ENCODE results near the gene KCNN3. TPM values are rescaled to one million over a fixed set of nuclear protein-coding genes. Genes with fewer than 3 reads are reported as not detected.

KCNN3 gene
- total and polyA plus RNA-seq, 4 donors = 0.08 to 4.7 (median 1.8) TPM

GRCh38 chr1:154822717-154823116 is 47.4 kb downstream of the KCNN3 start:
- intact Hi-C loops (cut with DNase I) = no loop called here
- Histone ChIP-seq H3K27ac (ENCODE audit: low read depth in 1 of 2, low read length in 2 of 2) (no peak overlapping the region), H3K4me1 (ENCODE audit: control insufficient read depth in 1 of 2, insufficient read depth in 2 of 2, low read length in 2 of 2) (no peaks in the 10 kb centered on the region), H3K4me3 (ENCODE audit: low read length in 2 of 2) (no peak overlapping the region), H3K36me3 (ENCODE audit: control insufficient read depth in 1 of 2, insufficient read depth in 2 of 2, low read length in 1 of 2) (no peaks in the 10 kb centered on the region), H3K27me3 (ENCODE audit: control insufficient read depth in 1 of 2, insufficient read depth in 2 of 2, low read length in 1 of 2) (no peaks in the 10 kb centered on the region), H3K9me3 (ENCODE audit: control insufficient read depth, low read length) (no peaks in the 10 kb centered on the region)
- no peak for DNase-seq
- WGBS, 2 donors = 91 to 92% methylated on average over 6 of the region's 6 CpGs
- no peak for ATAC-seq (ENCODE audit: low FRiP score)

GRCh38 chr1:154822233-154822632 is 47.8 kb downstream of the KCNN3 start:
- ATAC-seq (ENCODE audit: low FRiP score) = no peak
- WGBS, 2 donors = 85 to 96% methylated on average over 10 of the region's 10 CpGs
- H3K36me3 ChIP-seq (ENCODE audit: control insufficient read depth in 1 of 2, insufficient read depth in 2 of 2, low read length in 1 of 2) = no peaks in the 10 kb centered on the region
- no peak overlapping the region for H3K4me3 ChIP-seq (ENCODE audit: low read length in 2 of 2)
- no peaks in the 10 kb centered on the region for H3K4me1 ChIP-seq (ENCODE audit: control insufficient read depth in 1 of 2, insufficient read depth in 2 of 2, low read length in 2 of 2)
- intact Hi-C loops (cut with DNase I) = no loop called here
- no peak for DNase-seq
- H3K27ac ChIP-seq (ENCODE audit: low read depth in 1 of 2, low read length in 2 of 2) = no peak overlapping the region
- no peaks in the 10 kb centered on the region for H3K27me3 ChIP-seq (ENCODE audit: control insufficient read depth in 1 of 2, insufficient read depth in 2 of 2, low read length in 1 of 2)
- no peaks in the 10 kb centered on the region for H3K9me3 ChIP-seq (ENCODE audit: control insufficient read depth, low read length)

- Histone ChIP-seq H3K4me1 (ENCODE audit: control insufficient read depth in 1 of 2, insufficient read depth in 2 of 2, low read length in 2 of 2) (no peaks in the 10 kb centered on the region), H3K27me3 (ENCODE audit: control insufficient read depth in 1 of 2, insufficient read depth in 2 of 2, low read length in 1 of 2) (no peaks in the 10 kb centered on the region), H3K36me3 (ENCODE audit: control insufficient read depth in 1 of 2, insufficient read depth in 2 of 2, low read length in 1 of 2) (no peaks in the 10 kb centered on the region), H3K9me3 (ENCODE audit: control insufficient read depth, low read length) (no peaks in the 10 kb centered on the region), H3K27ac (ENCODE audit: low read depth in 1 of 2, low read length in 2 of 2) (no peak overlapping the region), H3K4me3 (ENCODE audit: low read length in 2 of 2) (no peak overlapping the region)
- no peak for ATAC-seq (ENCODE audit: low FRiP score)
- no peak for DNase-seq
- 79 to 86% methylated on average over 7 of the region's 7 CpGs for WGBS, 2 donors
- intact Hi-C loops (cut with DNase I) = no loop called here
Observed at GRCh38 chr1:154821083-154821482, 49.0 kb downstream of the KCNN3 start.

- no peak for ATAC-seq (ENCODE audit: low FRiP score)
- DNase-seq = no peak
- no peak overlapping the region for H3K4me3 ChIP-seq (ENCODE audit: low read length in 2 of 2)
- no peak overlapping the region for H3K27ac ChIP-seq (ENCODE audit: low read depth in 1 of 2, low read length in 2 of 2)
- H3K9me3 ChIP-seq (ENCODE audit: control insufficient read depth, low read length) = no peaks in the 10 kb centered on the region
- no peaks in the 10 kb centered on the region for H3K27me3 ChIP-seq (ENCODE audit: control insufficient read depth in 1 of 2, insufficient read depth in 2 of 2, low read length in 1 of 2)
- WGBS, 2 donors = 93 to 97% methylated on average over 6 of the region's 6 CpGs
- no peaks in the 10 kb centered on the region for H3K36me3 ChIP-seq (ENCODE audit: control insufficient read depth in 1 of 2, insufficient read depth in 2 of 2, low read length in 1 of 2)
- intact Hi-C loops (cut with DNase I) = no loop called here
- H3K4me1 ChIP-seq (ENCODE audit: control insufficient read depth in 1 of 2, insufficient read depth in 2 of 2, low read length in 2 of 2) = no peaks in the 10 kb centered on the region
Observed at GRCh38 chr1:154820646-154821045, 49.4 kb downstream of the KCNN3 start.

- Histone ChIP-seq H3K4me1 (ENCODE audit: control insufficient read depth in 1 of 2, insufficient read depth in 2 of 2, low read length in 2 of 2) (no peaks in the 10 kb centered on the region), H3K9me3 (ENCODE audit: control insufficient read depth, low read length) (no peaks in the 10 kb centered on the region), H3K36me3 (ENCODE audit: control insufficient read depth in 1 of 2, insufficient read depth in 2 of 2, low read length in 1 of 2) (no peaks in the 10 kb centered on the region), H3K27ac (ENCODE audit: low read depth in 1 of 2, low read length in 2 of 2) (no peak overlapping the region), H3K4me3 (ENCODE audit: low read length in 2 of 2) (no peak overlapping the region), H3K27me3 (ENCODE audit: control insufficient read depth in 1 of 2, insufficient read depth in 2 of 2, low read length in 1 of 2) (no peaks in the 10 kb centered on the region)
- no peak for DNase-seq
- intact Hi-C loops (cut with DNase I) = no loop called here
- 90% methylated on average over 7 of the region's 7 CpGs for WGBS, 2 donors
- no peak for ATAC-seq (ENCODE audit: low FRiP score)
Observed at GRCh38 chr1:154819628-154820590, 50.2 kb downstream of the KCNN3 start.

GRCh38 chr1:154818911-154819310 is 51.2 kb downstream of the KCNN3 start:
- intact Hi-C loops (cut with DNase I) = no loop called here
- Histone ChIP-seq H3K9me3 (ENCODE audit: control insufficient read depth, low read length) (no peaks in the 10 kb centered on the region), H3K36me3 (ENCODE audit: control insufficient read depth in 1 of 2, insufficient read depth in 2 of 2, low read length in 1 of 2) (no peaks in the 10 kb centered on the region), H3K4me3 (ENCODE audit: low read length in 2 of 2) (no peak overlapping the region), H3K27me3 (ENCODE audit: control insufficient read depth in 1 of 2, insufficient read depth in 2 of 2, low read length in 1 of 2) (no peaks in the 10 kb centered on the region), H3K4me1 (ENCODE audit: control insufficient read depth in 1 of 2, insufficient read depth in 2 of 2, low read length in 2 of 2) (no peaks in the 10 kb centered on the region), H3K27ac (ENCODE audit: low read depth in 1 of 2, low read length in 2 of 2) (no peak overlapping the region)
- WGBS, 2 donors = 82 to 94% methylated on average over 6 of the region's 6 CpGs
- DNase-seq = no peak
- no peak for ATAC-seq (ENCODE audit: low FRiP score)

GRCh38 chr1:154816937-154817336 is 53.1 kb downstream of the KCNN3 start:
- H3K9me3 ChIP-seq (ENCODE audit: control insufficient read depth, low read length) = no peaks in the 10 kb centered on the region
- H3K4me1 ChIP-seq (ENCODE audit: control insufficient read depth in 1 of 2, insufficient read depth in 2 of 2, low read length in 2 of 2) = no peaks in the 10 kb centered on the region
- no peak overlapping the region for H3K27ac ChIP-seq (ENCODE audit: low read depth in 1 of 2, low read length in 2 of 2)
- DNase-seq = no peak
- intact Hi-C loops (cut with DNase I) = no loop called here
- H3K4me3 ChIP-seq (ENCODE audit: low read length in 2 of 2) = no peak overlapping the region
- ATAC-seq (ENCODE audit: low FRiP score) = no peak
- H3K36me3 ChIP-seq (ENCODE audit: control insufficient read depth in 1 of 2, insufficient read depth in 2 of 2, low read length in 1 of 2) = no peaks in the 10 kb centered on the region
- 90 to 94% methylated on average over 2 of the region's 2 CpGs for WGBS, 2 donors
- no peaks in the 10 kb centered on the region for H3K27me3 ChIP-seq (ENCODE audit: control insufficient read depth in 1 of 2, insufficient read depth in 2 of 2, low read length in 1 of 2)

- no peak overlapping the region for H3K27ac ChIP-seq (ENCODE audit: low read depth in 1 of 2, low read length in 2 of 2)
- H3K36me3 ChIP-seq (ENCODE audit: control insufficient read depth in 1 of 2, insufficient read depth in 2 of 2, low read length in 1 of 2) = no peaks in the 10 kb centered on the region
- intact Hi-C loops (cut with DNase I) = no loop called here
- no peaks in the 10 kb centered on the region for H3K27me3 ChIP-seq (ENCODE audit: control insufficient read depth in 1 of 2, insufficient read depth in 2 of 2, low read length in 1 of 2)
- no peaks in the 10 kb centered on the region for H3K9me3 ChIP-seq (ENCODE audit: control insufficient read depth, low read length)
- no peaks in the 10 kb centered on the region for H3K4me1 ChIP-seq (ENCODE audit: control insufficient read depth in 1 of 2, insufficient read depth in 2 of 2, low read length in 2 of 2)
- ATAC-seq (ENCODE audit: low FRiP score) = no peak
- DNase-seq = no peak
- no peak overlapping the region for H3K4me3 ChIP-seq (ENCODE audit: low read length in 2 of 2)
- WGBS, 2 donors = 66 to 69% methylated on average over 6 of the region's 6 CpGs
Observed at GRCh38 chr1:154816369-154816768, 53.7 kb downstream of the KCNN3 start.

- Histone ChIP-seq H3K4me1 (ENCODE audit: control insufficient read depth in 1 of 2, insufficient read depth in 2 of 2, low read length in 2 of 2) (no peaks in the 10 kb centered on the region), H3K36me3 (ENCODE audit: control insufficient read depth in 1 of 2, insufficient read depth in 2 of 2, low read length in 1 of 2) (no peaks in the 10 kb centered on the region), H3K4me3 (ENCODE audit: low read length in 2 of 2) (no peak overlapping the region), H3K27ac (ENCODE audit: low read depth in 1 of 2, low read length in 2 of 2) (no peak overlapping the region), H3K27me3 (ENCODE audit: control insufficient read depth in 1 of 2, insufficient read depth in 2 of 2, low read length in 1 of 2) (no peaks in the 10 kb centered on the region), H3K9me3 (ENCODE audit: control insufficient read depth, low read length) (no peaks in the 10 kb centered on the region)
- intact Hi-C loops (cut with DNase I) = no loop called here
- ATAC-seq (ENCODE audit: low FRiP score) (no peak), DNase-seq (no peak)
- 83 to 89% methylated on average over 8 of the region's 8 CpGs for WGBS, 2 donors
Observed at GRCh38 chr1:154813846-154814505, 56.1 kb downstream of the KCNN3 start.
